ENCODE data around the gene METTL16.

DNA sequence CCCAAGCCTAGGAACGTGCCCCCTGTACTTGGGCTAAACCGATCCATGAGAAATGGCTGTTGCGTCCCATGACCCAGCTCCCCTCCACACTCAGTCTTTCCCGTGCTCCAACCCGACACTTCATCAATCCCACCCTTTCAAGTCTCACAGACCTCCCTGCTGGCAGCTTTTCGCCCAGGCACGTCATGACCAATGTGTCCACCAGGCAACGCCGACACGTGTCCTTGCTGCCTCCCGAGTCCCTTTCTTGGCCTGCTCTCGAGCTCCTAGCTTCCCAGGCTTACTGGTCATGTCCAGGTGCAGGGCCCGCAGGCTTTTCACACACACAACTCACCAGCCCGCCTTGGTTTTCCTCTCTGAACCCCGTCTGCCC, 123.0 kb downstream of the METTL16 start:
- TF ChIP-seq, protein P1, sequence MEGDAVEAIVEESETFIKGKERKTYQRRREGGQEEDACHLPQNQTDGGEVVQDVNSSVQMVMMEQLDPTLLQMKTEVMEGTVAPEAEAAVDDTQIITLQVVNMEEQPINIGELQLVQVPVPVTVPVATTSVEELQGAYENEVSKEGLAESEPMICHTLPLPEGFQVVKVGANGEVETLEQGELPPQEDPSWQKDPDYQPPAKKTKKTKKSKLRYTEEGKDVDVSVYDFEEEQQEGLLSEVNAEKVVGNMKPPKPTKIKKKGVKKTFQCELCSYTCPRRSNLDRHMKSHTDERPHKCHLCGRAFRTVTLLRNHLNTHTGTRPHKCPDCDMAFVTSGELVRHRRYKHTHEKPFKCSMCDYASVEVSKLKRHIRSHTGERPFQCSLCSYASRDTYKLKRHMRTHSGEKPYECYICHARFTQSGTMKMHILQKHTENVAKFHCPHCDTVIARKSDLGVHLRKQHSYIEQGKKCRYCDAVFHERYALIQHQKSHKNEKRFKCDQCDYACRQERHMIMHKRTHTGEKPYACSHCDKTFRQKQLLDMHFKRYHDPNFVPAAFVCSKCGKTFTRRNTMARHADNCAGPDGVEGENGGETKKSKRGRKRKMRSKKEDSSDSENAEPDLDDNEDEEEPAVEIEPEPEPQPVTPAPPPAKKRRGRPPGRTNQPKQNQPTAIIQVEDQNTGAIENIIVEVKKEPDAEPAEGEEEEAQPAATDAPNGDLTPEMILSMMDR (conservative IDR thresholded peaks at IDR 0.05 in 1 of 2, IDR thresholded peaks at IDR 0.05 in 1 of 2; ENCODE audit: extremely low read depth in 1 of 2, insufficient read depth in 1 of 2, low read depth in 1 of 2, low read length in 2 of 2), result no peak
- no peak for TF ChIP-seq EZH2 (IDR thresholded peaks at IDR 0.05; ENCODE audit: borderline replicate concordance, low read length)
